Measurements from ENCODE around the gene OPCML. TPM values are rescaled to one million over a fixed set of nuclear protein-coding genes. Genes with fewer than 3 reads are reported as not detected.

The OPCML gene
- total RNA-seq, 2 donors from 2014 or later, result 0.04 TPM; not detected in 1

- no peaks in the 10 kb centered on the region for H3K36me3 ChIP-seq
- H3K4me3 ChIP-seq, result no peak overlapping the region
- no peaks in the 10 kb centered on the region for H3K27me3 ChIP-seq
- no peak overlapping the region for H3K27ac ChIP-seq
- H3K4me1 ChIP-seq, result no peaks in the 10 kb centered on the region
- TF ChIP-seq CTCF (IDR thresholded peaks at IDR 0.05), result no peak
- no peak for DNase-seq (ENCODE audit: low spot score)
- H3K9me3 ChIP-seq, result no peaks in the 10 kb centered on the region
Observed at GRCh38 chr11:132464003-132464342, 1068.3 kb downstream of the OPCML start.

GRCh38 chr11:132463295-132464002 lies 1068.9 kb downstream of the OPCML start:
- no peak overlapping the region for H3K4me3 ChIP-seq
- no peaks in the 10 kb centered on the region for H3K36me3 ChIP-seq
- no peaks in the 10 kb centered on the region for H3K9me3 ChIP-seq
- no peak for TF ChIP-seq CTCF (IDR thresholded peaks at IDR 0.05)
- H3K4me1 ChIP-seq, result no peaks in the 10 kb centered on the region
- no peak for DNase-seq (ENCODE audit: low spot score)
- no peak overlapping the region for H3K27ac ChIP-seq
- H3K27me3 ChIP-seq, result no peaks in the 10 kb centered on the region

GRCh38 chr11:132459736-132460135 lies 1072.6 kb downstream of the OPCML start:
- no peak overlapping the region for H3K4me3 ChIP-seq
- no peaks in the 10 kb centered on the region for H3K9me3 ChIP-seq
- H3K36me3 ChIP-seq, result no peaks in the 10 kb centered on the region
- TF ChIP-seq CTCF (IDR thresholded peaks at IDR 0.05), result no peak
- no peak overlapping the region for H3K27ac ChIP-seq
- no peaks in the 10 kb centered on the region for H3K27me3 ChIP-seq
- H3K4me1 ChIP-seq, result no peaks in the 10 kb centered on the region
- DNase-seq (ENCODE audit: low spot score), result no peak

GRCh38 chr11:132457445-132457844 lies 1074.9 kb downstream of the OPCML start:
- H3K9me3 ChIP-seq, result no peaks in the 10 kb centered on the region
- DNase-seq (ENCODE audit: low spot score), result no peak
- H3K36me3 ChIP-seq, result no peaks in the 10 kb centered on the region
- no peak for TF ChIP-seq CTCF (IDR thresholded peaks at IDR 0.05)
- no peak overlapping the region for H3K27ac ChIP-seq
- no peak overlapping the region for H3K4me3 ChIP-seq
- H3K4me1 ChIP-seq, result no peaks in the 10 kb centered on the region
- H3K27me3 ChIP-seq, result no peaks in the 10 kb centered on the region

GRCh38 chr11:132456751-132457328 lies 1075.5 kb downstream of the OPCML start:
- H3K36me3 ChIP-seq, result no peaks in the 10 kb centered on the region
- no peaks in the 10 kb centered on the region for H3K9me3 ChIP-seq
- H3K27ac ChIP-seq, result no peak overlapping the region
- DNase-seq (ENCODE audit: low spot score), result no peak
- H3K27me3 ChIP-seq, result no peaks in the 10 kb centered on the region
- no peaks in the 10 kb centered on the region for H3K4me1 ChIP-seq
- TF ChIP-seq CTCF (IDR thresholded peaks at IDR 0.05), result no peak
- no peak overlapping the region for H3K4me3 ChIP-seq

GRCh38 chr11:132455044-132455443 lies 1077.3 kb downstream of the OPCML start:
- no peak for DNase-seq (ENCODE audit: low spot score)
- Histone ChIP-seq H3K36me3 (no peaks in the 10 kb centered on the region), H3K9me3 (no peaks in the 10 kb centered on the region), H3K4me3 (no peak overlapping the region), H3K27ac (no peak overlapping the region), H3K4me1 (no peaks in the 10 kb centered on the region), H3K27me3 (no peaks in the 10 kb centered on the region)
- TF ChIP-seq CTCF (IDR thresholded peaks at IDR 0.05), result no peak
